GM21528 (cell line): ENCODE results near the gene UTP25.
"Not testable (repeated sequence)": the region's sequence is repeated elsewhere in the genome, so short reads cannot be mapped to it uniquely, and the experiment has no call there.

Source experiments
- ATAC-seq: cut with Tn5 transposase; IDR thresholded peaks from one replicate; pipeline ENCODE4 v1.9.1; 2021; ENCODE audit warnings: mild to moderate bottlenecking, moderate library complexity; ENCODE audit not compliant: unreplicated experiment, low FRiP score

Gene UTP25

GRCh38 chr1:209889077-209889418 is 61.3 kb downstream of the UTP25 start:
- no peak for ATAC-seq

DNA sequence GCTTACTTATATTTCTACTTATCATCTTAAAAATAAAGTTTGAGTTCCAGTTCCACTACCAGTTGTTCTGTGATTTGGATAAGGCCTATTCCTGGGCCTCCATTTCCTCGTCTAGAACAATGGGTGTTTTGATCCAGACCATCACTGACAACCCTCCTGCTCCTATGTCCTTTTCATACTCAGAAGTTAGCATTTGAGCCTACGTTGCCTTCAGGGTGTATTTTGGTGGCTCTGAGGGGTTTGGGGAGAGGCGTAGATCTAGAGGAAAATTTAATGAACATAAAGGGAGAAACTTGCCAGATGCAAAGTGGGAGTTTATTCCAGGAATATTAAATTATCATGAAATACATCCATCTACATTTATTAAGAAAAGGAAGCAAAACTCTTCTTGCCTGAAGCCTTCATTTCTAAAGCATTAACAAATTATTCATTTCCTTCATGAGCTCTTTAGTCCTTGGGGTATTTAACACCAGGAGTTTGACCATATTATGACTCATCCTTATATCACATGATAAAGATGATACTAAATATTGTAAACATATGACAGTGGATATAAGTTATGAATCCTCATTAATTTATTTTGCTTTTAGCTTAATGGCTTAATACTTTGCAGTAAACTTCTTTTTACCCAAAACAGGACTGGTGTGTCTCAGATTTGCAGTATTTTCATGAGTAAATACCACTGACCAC is 63.0 kb downstream of the UTP25 start:
- ATAC-seq = no peak

GRCh38 chr1:209893751-209894150 is 66.0 kb downstream of the UTP25 start:
- no peak for ATAC-seq

- ATAC-seq = no peak
Measured at GRCh38 chr1:209895709-209896108, 67.9 kb downstream of the UTP25 start.

DNA sequence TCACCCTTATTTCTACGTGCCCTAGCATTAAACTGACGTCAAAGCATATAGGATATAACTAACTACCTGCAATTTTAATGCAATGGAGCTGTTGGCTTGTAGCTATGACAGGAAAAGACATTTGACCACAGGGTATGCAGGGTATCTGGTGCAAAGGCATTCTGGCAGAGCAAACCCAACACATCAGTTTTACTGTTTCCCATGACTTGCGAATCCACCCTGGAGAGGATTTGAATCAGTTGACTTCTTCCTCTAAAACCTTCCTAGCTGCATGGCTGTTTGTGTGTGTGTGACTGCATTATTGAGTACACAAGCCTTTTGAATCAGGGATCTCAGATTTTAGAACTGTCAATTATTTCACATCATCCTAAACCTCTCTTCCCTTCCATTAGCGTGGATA is 68.6 kb downstream of the UTP25 start:
- ATAC-seq = no peak

DNA sequence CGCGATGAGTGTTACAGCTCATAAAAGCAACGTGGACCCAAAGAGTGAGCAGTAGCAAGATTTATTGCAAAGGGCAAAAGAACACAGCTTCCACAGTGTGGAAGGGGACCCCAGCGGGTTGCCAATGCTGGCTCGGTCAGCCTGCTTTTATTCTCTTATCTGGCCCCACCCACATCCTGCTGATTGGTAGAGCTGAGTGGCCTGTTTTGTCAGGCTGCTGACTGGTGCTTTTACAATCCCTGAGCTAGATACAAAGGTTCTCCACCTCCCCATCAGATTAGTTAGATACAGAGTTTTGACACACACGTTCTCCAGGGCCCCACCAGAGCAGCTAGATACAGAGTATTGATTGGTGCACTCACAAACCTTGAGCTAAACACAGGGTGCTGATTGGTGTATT is 70.5 kb downstream of the UTP25 start:
- not testable (repeated sequence) for ATAC-seq

DNA sequence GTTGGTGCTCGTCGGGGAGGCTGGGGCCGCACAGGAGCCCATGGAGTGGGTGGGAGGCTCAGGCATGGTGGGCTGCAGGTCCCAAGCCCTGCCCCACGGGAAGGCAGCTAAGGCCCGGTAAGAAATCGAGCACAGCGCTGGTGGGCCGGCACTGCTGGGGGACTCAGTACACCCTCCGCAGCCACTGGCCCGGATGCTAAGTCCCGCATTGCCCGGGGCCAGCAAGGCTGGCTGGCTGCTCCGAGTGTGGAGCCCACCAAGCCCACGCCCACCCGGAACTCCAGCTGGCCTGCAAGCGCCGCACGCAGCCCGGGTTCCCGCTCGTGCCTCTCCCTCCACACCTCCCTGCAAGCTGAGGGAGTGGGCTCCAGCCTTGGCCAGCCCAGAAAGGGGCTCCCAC is 71.1 kb downstream of the UTP25 start:
- not testable (repeated sequence) for ATAC-seq

DNA sequence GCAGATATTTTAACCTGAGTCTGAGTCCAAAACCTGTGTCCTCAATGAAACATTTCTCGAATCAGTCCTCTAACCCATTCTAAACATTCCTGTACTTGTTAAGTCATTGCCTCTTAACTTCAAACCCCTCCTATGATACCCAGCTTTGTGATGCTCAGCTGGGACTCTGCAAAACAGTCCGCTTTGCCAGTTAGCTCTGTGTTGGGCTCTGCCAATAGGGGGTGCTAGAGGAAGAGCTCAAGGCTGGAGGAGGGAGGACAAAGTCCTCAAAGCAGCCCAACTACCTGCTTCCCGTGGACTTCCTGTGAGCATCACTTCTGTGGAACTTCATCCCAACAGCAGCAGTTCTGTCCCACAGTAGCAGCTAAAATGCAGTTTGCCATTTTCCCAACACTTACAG is 72.2 kb downstream of the UTP25 start:
- no peak for ATAC-seq

GRCh38 chr1:209900734-209901133 is 73.0 kb downstream of the UTP25 start:
- ATAC-seq = no peak

- no peak for ATAC-seq
Measured at GRCh38 chr1:209901211-209901610, 73.4 kb downstream of the UTP25 start.

DNA sequence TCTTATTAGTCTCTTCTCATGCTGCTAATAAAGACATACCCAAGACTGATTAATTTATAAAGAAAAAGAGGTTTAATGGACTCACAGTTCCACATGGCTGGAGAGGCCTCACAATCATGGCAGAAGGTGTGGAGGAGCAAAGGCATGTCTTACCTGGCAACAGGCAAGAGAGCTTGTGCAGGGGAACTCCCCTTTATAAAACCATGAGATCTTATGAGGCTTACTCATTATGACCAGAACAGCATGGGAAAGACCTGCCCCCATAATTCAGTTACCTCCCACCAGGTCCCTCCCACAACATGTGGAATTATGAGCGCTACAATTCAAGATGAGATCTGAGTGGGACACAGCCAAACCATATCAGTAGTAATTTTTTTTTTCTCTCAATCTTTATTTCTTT is 77.0 kb downstream of the UTP25 start:
- ATAC-seq = not testable (repeated sequence)
